K562 (cell line): ENCODE measurements around the gene GNAT2. TPM values are rescaled to one million over a fixed set of nuclear protein-coding genes. Genes with fewer than 3 reads are reported as not detected.
A peak's percentile ranks its signal among the peaks of the same experiment; 100 is the strongest.

Source experiments
- ATAC-seq: fragments of 200-7000 bp; cut with Tn5 transposase; 3 replicates; pipeline ENCODE4 v1.9.1; 2020; ENCODE audit warnings: moderate library complexity
- BruUV-seq: library from RNA; stranded (reverse); fragments of 400-500 nt; replicated peaks from 2 replicates; lab custom pipeline; 2021; lab: Mats Ljungman, UMichigan
- CTCF ChIA-PET: fragments of 300-600 bp; formaldehyde crosslinking; extraction: SDS; loops from one replicate; lab custom pipeline; 2021; ENCODE audit warnings: low intra/inter-chr PET ratio; lab: Yijun Ruan, JAX
- POLR2A ChIA-PET: fragments of 300-600, 350-650 bp; sonication (Branson Sonifier 250); formaldehyde crosslinking; extraction: SDS; loops from one replicate; lab custom pipeline; 2021; ENCODE audit warnings: antibody characterized with exemption, inconsistent platforms; lab: Yijun Ruan, JAX
- DNase-seq, 4 experiments: peaks; one replicate each; pipeline versions ENCODE4 v3.0.0 to v3.0.0-alpha.2; 2011 to 2018; ENCODE audit warnings: low spot score in 3 of 4, mixed read lengths in 3 of 4; ENCODE audit errors: extremely low read depth in 1 of 4
- FAIRE-seq: peaks from 2 replicates; lab custom pipeline; 2011; peaks lifted over from hg19 to GRCh38; lab: Jason Lieb, UNC
- H2AFZ ChIP-seq: 2 replicates; pipeline ENCODE4 v1.6.0; 2011; ENCODE audit warnings: low read depth, low read length, control low read depth, inconsistent platforms
- H3K27ac ChIP-seq: fragments of 200-600 bp; 3 replicates; pipeline ENCODE4 v1.8.0; 2011; ENCODE audit warnings: low read depth, mild to moderate bottlenecking, control low read depth, inconsistent platforms, low read length, moderate library complexity, mixed read lengths; ENCODE audit errors: extremely low read depth
- H3K27me3 ChIP-seq, 2 experiments: fragments of 300-600 bp in 1 of 2; 2 replicates in 1 of 2; 3 replicates in 1 of 2; pipeline versions ENCODE4 v1.6.0 to v1.8.0; 2011; ENCODE audit warnings: inconsistent platforms in 2 of 2, low read length in 2 of 2, mild to moderate bottlenecking in 1 of 2, mixed read lengths in 1 of 2, moderate library complexity in 1 of 2; ENCODE audit not compliant: control insufficient read depth in 2 of 2, insufficient read depth in 2 of 2
- H3K36me3 ChIP-seq: fragments of 300-600 bp; 3 replicates; pipeline ENCODE4 v1.8.0; 2011; ENCODE audit warnings: mild to moderate bottlenecking, low read length, inconsistent platforms; ENCODE audit not compliant: control insufficient read depth, insufficient read depth
- H3K4me1 ChIP-seq, 2 experiments: fragments of 200-600 bp in 1 of 2; replicated peaks in 1 of 2; 2 replicates in 1 of 2; 3 replicates in 1 of 2; pipeline versions ENCODE4 v1.5.1 to v1.8.0; 2011; ENCODE audit warnings: inconsistent platforms in 2 of 2, low read length in 2 of 2, mild to moderate bottlenecking in 1 of 2, mixed read lengths in 1 of 2, moderate library complexity in 1 of 2; ENCODE audit not compliant: control insufficient read depth in 2 of 2, insufficient read depth in 2 of 2
- H3K4me2 ChIP-seq: 2 replicates; pipeline ENCODE4 v1.6.1; 2011; ENCODE audit warnings: low read length, control low read depth, inconsistent platforms, mixed read lengths; ENCODE audit not compliant: insufficient read depth
- H3K4me3 ChIP-seq: fragments of 200-600 bp; sonication (generic), shearing (Covaris generic); 2 replicates; pipeline ENCODE4 v1.5.1; 2016; ENCODE audit warnings: control low read depth, inconsistent platforms
- H3K79me2 ChIP-seq: fragments of 200-600 bp; 3 replicates; pipeline ENCODE4 v1.8.0; 2011; ENCODE audit warnings: low read length, inconsistent platforms; ENCODE audit not compliant: control insufficient read depth, insufficient read depth
- H3K9ac ChIP-seq, 2 experiments: 2 replicates each; pipeline versions ENCODE4 v1.6.0 to v1.6.1; 2011; ENCODE audit warnings: low read depth in 2 of 2, low read length in 2 of 2, control low read depth in 1 of 2, inconsistent platforms in 1 of 2, mild to moderate bottlenecking in 1 of 2, mixed read lengths in 1 of 2; ENCODE audit not compliant: insufficient read depth in 1 of 2
- H3K9me1 ChIP-seq: one replicate; pipeline ENCODE4 v1.6.0; 2011; ENCODE audit warnings: inconsistent platforms, mild to moderate bottlenecking, low read length, moderate library complexity; ENCODE audit not compliant: control insufficient read depth, insufficient read depth
- H3K9me3 ChIP-seq: replicated peaks from 2 replicates; pipeline ENCODE4 v1.5.1; 2011; ENCODE audit warnings: low read depth, low read length, inconsistent platforms; ENCODE audit not compliant: control insufficient read depth, insufficient read depth
- H4K20me1 ChIP-seq: replicated peaks from 2 replicates; pipeline ENCODE4 v1.6.1; 2011; ENCODE audit warnings: low read length, inconsistent platforms, mixed read lengths; ENCODE audit not compliant: control insufficient read depth, insufficient read depth
- BRD4 ChIP-seq: fragments of 200-600 bp; sonication (generic); IDR thresholded peaks from 2 replicates; pipeline ENCODE4 v1.6.1; 2017; ENCODE audit warnings: inconsistent platforms
- CBX2 ChIP-seq: fragments of 200-600 bp; sonication (generic); IDR thresholded peaks from one replicate; pipeline ENCODE4 v1.6.1; 2012; ENCODE audit warnings: mild to moderate bottlenecking, low read length, inconsistent platforms; ENCODE audit not compliant: insufficient read depth, poor library complexity, severe bottlenecking
- IFI16 ChIP-seq: fragments of 250-450 bp; sonication (Bioruptor Pico); IDR thresholded peaks from 2 replicates; pipeline ENCODE4 v2.1.2; 2022; ENCODE audit warnings: mild to moderate bottlenecking, inconsistent platforms
- IRF2 ChIP-seq: sonication (generic); formaldehyde crosslinking; IDR thresholded peaks from 2 replicates; pipeline ENCODE4 v1.8.1; 2022; ENCODE audit warnings: mild to moderate bottlenecking, missing genetic modification reagents
- RUNX1 ChIP-seq: sonication (generic); IDR thresholded peaks from 2 replicates; pipeline ENCODE4 v1.6.1; 2016; ENCODE audit warnings: antibody characterized with exemption, low read depth
- ZNF140 ChIP-seq: fragments of 250-450 bp; sonication (Bioruptor Pico); IDR thresholded peaks from 2 replicates; pipeline ENCODE4 v1.8.0; 2021; ENCODE audit warnings: moderate library complexity, mild to moderate bottlenecking, inconsistent platforms
- WGBS: fragments of 100-300 bp; shearing (Covaris generic); methylation state at CpG from one replicate; pipeline ENCODE4 v1.1.6; 2016; ENCODE audit warnings: low coverage, mixed read lengths; ENCODE audit not compliant: insufficient coverage; ENCODE audit errors: missing lambda C conversion rate; 5-methylcytosine and 5-hydroxymethylcytosine counted together
- in situ Hi-C: fragments of 300-500 bp; cut with MboI; formaldehyde crosslinking; loops from 4 replicates; pipeline ENCODE4 v1.15.0; 2018; ENCODE audit warnings: inconsistent platforms, mixed read lengths
- intact Hi-C: fragments of 100-400 bp; cut with micrococcal nuclease; formaldehyde crosslinking; loops from 2 replicates; pipeline ENCODE4 v1.14.2; 2022
- polyA plus RNA-seq, 8 experiments: library from polyadenylated mRNA; depleted of rRNA in 4 of 8; stranded (reverse) in 5 of 8; unstranded in 3 of 8; fragments of >200 nt; fragmentation: Nextera tagmentation in 2 of 8; fragmentation: Illumina TruSeq in 1 of 8; extraction: Ambion mirVana in 2 of 8; extraction: Trizol in 1 of 8; gene quantifications; 2 replicates each; pipeline versions ENCODE4 v1.2.1 to v1.2.3, GENCODE V29; 2011 to 2014; ENCODE audit warnings: inconsistent platforms in 1 of 8, missing spikeins in 1 of 8
- total RNA-seq, 7 experiments: library from RNA; depleted of rRNA in 6 of 7; stranded (reverse); fragments of >200 nt in 6 of 7; fragmentation: Illumina TruSeq in 2 of 7; extraction: Trizol in 2 of 7; gene quantifications; 2 replicates each; pipeline versions ENCODE4 v1.2.1 to v1.2.3, GENCODE V29; 2011 to 2021; ENCODE audit warnings: low replicate concordance in 1 of 7

Gene GNAT2
- total and polyA plus RNA-seq, 9 of the 15 experiments (the other 6 are each of a cell fraction or from before 2014, with no cell fraction given) = 0.06 to 0.52 (median 0.24) TPM; not detected in 1

GRCh38 chr1:109567877-109568672, 51.3 kb downstream of the GNAT2 start:
- BruUV-seq = no TSS peak
- WGBS = 94% methylated on average over 4 of the region's 4 CpGs
- DNase-seq (no peak), FAIRE-seq (no peak), ATAC-seq (no peak)
- no peak overlapping the region for H3K4me2 ChIP-seq
- no peak overlapping the region for H3K27ac ChIP-seq
- in situ Hi-C loops = no loop called here
- H3K9me1 ChIP-seq = no peaks in the 10 kb centered on the region
- H3K27me3 ChIP-seq = no peaks in the 10 kb centered on the region
- no peak overlapping the region for H3K4me3 ChIP-seq
- no peak overlapping the region for H3K9ac ChIP-seq
- POLR2A ChIA-PET = interaction anchor here (0.6 to 1.3 kb wide), 4 partner anchors 9 to 488 kb away, joined by 3 read pairs; partner anchors contain the start of gene GNAI3
- intact Hi-C loops = no loop called here
- CTCF ChIA-PET = interaction anchor here (0.7 kb wide), 1 partner anchor 95 kb away, joined by 3 read pairs; no protein-coding TSS in a partner anchor
- peaks cover 16% of the 10 kb centered on the region; the same call in 1 of the 2 replicates for H4K20me1 ChIP-seq
- no peaks in the 10 kb centered on the region for H3K36me3 ChIP-seq
- no peak for TF ChIP-seq IRF2 (CRISPR knock-in tag)
- TF ChIP-seq CBX2 = no peak
- no peak for TF ChIP-seq BRD4
- no peak for TF ChIP-seq RUNX1
- TF ChIP-seq IFI16 = no peak
- 0 out of 2 replicates have a peak, but pooled peaks have one; percentile 40 for TF ChIP-seq ZNF140 (CRISPR knock-in tag)
- H2AFZ ChIP-seq = no peak overlapping the region
- peaks cover 91% of the 10 kb centered on the region for H3K79me2 ChIP-seq
- H3K9me3 ChIP-seq = no peaks in the 10 kb centered on the region
- H3K4me1 ChIP-seq = peaks cover 2 to 5% of the 10 kb centered on the region in 2 experiments
